Measurements from ENCODE around the gene RUNX2. TPM values are rescaled to one million over a fixed set of nuclear protein-coding genes. Genes with fewer than 3 reads are reported as not detected.
"Not testable (repeated sequence)": the region's sequence is repeated elsewhere in the genome, so short reads cannot be mapped to it uniquely, and the experiment has no call there.

Gene RUNX2
- 2.6 TPM for polyA plus RNA-seq
- long read RNA-seq, donor 1, full-length matches to known transcripts, result 1 of 1 reads
- long read RNA-seq, donor 1, partial matches to known transcripts, result 0 of 1 reads
- long read RNA-seq, donor 1, other reads (novel, unspliced or antisense), result 0 of 1 reads
- long read RNA-seq, donor 2, partial matches to known transcripts, result 5 of 5 reads
- long read RNA-seq, donor 2, other reads (novel, unspliced or antisense), result 0 of 5 reads
- long read RNA-seq, donor 3, result 0 reads
- long read RNA-seq, donor 4, result 0 reads
- long read RNA-seq, donor 5, result 0 reads
- long read RNA-seq, donor 6, partial matches to known transcripts, result 0 of 1 reads
- long read RNA-seq, donor 6, other reads (novel, unspliced or antisense), result 0 of 1 reads
- long read RNA-seq, donor 7, result 0 reads
- long read RNA-seq, donor 8, result 0 reads
- long read RNA-seq, donor 9, partial matches to known transcripts, result 0 of 1 reads
- long read RNA-seq, donor 9, other reads (novel, unspliced or antisense), result 0 of 1 reads
- long read RNA-seq, donor 10, partial matches to known transcripts, result 0 of 1 reads
- long read RNA-seq, donor 10, other reads (novel, unspliced or antisense), result 0 of 1 reads
- long read RNA-seq, donor 11, result 0 reads

DNA sequence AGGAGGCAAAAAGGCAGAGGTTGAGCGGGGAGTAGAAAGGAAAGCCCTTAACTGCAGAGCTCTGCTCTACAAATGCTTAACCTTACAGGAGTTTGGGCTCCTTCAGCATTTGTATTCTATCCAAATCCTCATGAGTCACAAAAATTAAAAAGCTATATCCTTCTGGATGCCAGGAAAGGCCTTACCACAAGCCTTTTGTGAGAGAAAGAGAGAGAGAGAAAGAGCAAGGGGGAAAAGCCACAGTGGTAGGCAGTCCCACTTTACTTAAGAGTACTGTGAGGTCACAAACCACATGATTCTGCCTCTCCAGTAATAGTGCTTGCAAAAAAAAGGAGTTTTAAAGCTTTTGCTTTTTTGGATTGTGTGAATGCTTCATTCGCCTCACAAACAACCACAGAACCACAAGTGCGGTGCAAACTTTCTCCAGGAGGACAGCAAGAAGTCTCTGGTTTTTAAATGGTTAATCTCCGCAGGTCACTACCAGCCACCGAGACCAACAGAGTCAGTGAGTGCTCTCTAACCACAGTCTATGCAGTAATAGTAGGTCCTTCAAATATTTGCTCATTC, at the start of gene RUNX2:
Gene RUNX2, plus strand, starts transcription at position 375 of the 567 bp plus-strand sequence. CDS start 397 bp downstream, outside the sequence.
- Histone ChIP-seq H3K9me3 (ENCODE audit: control insufficient read depth, low read depth, low read length) (no peaks in the 10 kb centered on the region), H3K36me3 (ENCODE audit: control insufficient read depth, insufficient read depth, low read length) (no peaks in the 10 kb centered on the region), H3K27ac (ENCODE audit: low read length) (no peak within 1 kb of the TSS), H3K27me3 (ENCODE audit: control insufficient read depth, insufficient read depth, low read length) (no peaks in the 10 kb centered on the region), H3K4me1 (ENCODE audit: control insufficient read depth, insufficient read depth, low read length) (no peaks in the 10 kb centered on the region), H3K4me3 (ENCODE audit: low read length) (no peak within 1 kb of the TSS)
- WGBS (ENCODE audit: insufficient coverage, low lambda C conversion rate), result 70% methylated on average over 2 of the region's 5 CpGs
- no peak for DNase-seq

DNA sequence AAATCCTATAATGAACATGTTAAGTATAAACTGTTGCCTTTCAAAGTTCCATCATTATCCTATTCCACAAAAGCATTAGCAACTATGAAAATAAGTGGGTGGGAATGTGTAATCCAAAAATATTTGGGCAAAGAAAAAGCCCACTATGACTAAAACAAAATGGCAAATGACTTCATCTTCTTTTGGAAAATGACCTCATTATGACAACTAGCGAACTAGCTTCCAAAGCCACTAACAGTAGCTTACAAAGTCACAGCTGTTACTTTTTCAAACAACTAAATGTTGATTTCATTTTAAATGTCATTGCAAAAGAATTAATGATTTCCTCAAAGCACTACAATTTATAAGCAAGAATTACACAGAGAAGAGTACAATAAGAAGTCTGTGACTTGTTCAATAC, 49.8 kb upstream of the RUNX2 start:
- Histone ChIP-seq H3K4me3 (ENCODE audit: low read length) (no peak overlapping the region), H3K9me3 (ENCODE audit: control insufficient read depth, low read depth, low read length) (peaks cover 3% of the 10 kb centered on the region), H3K4me1 (ENCODE audit: control insufficient read depth, insufficient read depth, low read length) (no peaks in the 10 kb centered on the region), H3K27me3 (ENCODE audit: control insufficient read depth, insufficient read depth, low read length) (no peaks in the 10 kb centered on the region), H3K36me3 (ENCODE audit: control insufficient read depth, insufficient read depth, low read length) (no peaks in the 10 kb centered on the region), H3K27ac (ENCODE audit: low read length) (no peak overlapping the region)
- no CpG with 5 or more reads among the region's 1 CpG for whole genome bisulfite sequencing (ENCODE audit: insufficient coverage, low lambda C conversion rate)
- no peak for DNase-seq

DNA sequence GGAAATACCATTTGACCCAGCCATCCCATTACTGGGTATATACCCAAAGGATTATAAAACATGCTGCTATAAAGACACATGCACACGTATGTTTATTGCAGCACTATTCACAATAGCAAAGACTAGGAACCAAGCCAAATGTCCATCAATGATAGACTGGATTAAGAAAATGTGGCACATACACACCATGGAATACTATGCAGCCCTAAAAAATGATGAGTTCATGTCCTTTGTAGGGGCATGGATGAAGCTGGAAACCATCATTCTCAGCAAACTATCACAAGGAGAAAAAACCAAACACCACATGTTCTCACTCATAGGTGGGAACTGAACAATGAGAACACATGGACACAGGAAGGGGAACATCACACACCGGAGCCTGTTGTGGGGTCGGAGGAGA, 41.4 kb upstream of the RUNX2 start:
- not testable (repeated sequence) for DNase-seq; H3K4me1 ChIP-seq (ENCODE audit: control insufficient read depth, insufficient read depth, low read length); H3K4me3 ChIP-seq (ENCODE audit: low read length); H3K27me3 ChIP-seq (ENCODE audit: control insufficient read depth, insufficient read depth, low read length); H3K36me3 ChIP-seq (ENCODE audit: control insufficient read depth, insufficient read depth, low read length); H3K9me3 ChIP-seq (ENCODE audit: control insufficient read depth, low read depth, low read length); H3K27ac ChIP-seq (ENCODE audit: low read length)
- no CpG with 5 or more reads among the region's 3 CpGs for WGBS (ENCODE audit: insufficient coverage, low lambda C conversion rate)

DNA sequence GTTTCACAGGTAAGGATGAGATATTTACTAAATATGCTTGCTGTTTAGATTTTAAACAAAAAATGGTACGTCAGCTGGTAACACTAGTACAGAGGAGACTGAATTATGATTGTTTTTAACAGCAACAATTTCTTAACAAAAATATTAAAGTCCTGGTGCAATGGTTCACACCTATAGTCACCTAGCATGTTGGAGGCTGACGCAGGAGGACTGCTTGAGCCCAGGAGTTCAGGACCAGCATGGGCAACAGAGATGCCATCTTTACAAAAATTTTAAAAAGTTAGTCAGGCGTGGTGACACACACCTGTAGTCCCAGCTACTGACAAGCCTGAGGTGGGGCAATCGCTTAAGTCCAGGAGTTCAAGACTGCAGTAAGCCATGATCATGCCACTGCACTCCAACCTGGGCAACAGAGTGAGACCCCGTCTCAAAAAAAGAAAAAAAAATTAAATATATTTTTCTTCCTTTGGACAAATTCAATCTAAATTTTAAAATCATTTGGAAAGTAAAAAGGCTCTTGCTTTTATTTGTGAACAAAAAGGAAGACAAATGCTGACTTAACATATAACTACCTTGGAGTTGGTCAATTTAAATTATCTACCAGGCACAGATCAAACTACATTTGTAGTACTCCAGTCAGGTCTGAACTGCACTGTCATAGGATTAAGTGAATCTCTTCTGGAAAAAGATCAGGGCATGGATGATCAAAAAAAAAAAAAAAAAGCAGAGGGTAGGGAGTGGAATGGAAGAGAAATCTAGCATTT, 38.2 kb upstream of the RUNX2 start:
- Histone ChIP-seq H3K9me3 (ENCODE audit: control insufficient read depth, low read depth, low read length) (no peaks in the 10 kb centered on the region), H3K4me3 (ENCODE audit: low read length) (no peak overlapping the region), H3K36me3 (ENCODE audit: control insufficient read depth, insufficient read depth, low read length) (no peaks in the 10 kb centered on the region), H3K27ac (ENCODE audit: low read length) (no peak overlapping the region), H3K27me3 (ENCODE audit: control insufficient read depth, insufficient read depth, low read length) (no peaks in the 10 kb centered on the region), H3K4me1 (ENCODE audit: control insufficient read depth, insufficient read depth, low read length) (no peaks in the 10 kb centered on the region)
- WGBS (ENCODE audit: insufficient coverage, low lambda C conversion rate), result no CpG with 5 or more reads among the region's 5 CpGs
- DNase-seq, result no peak

DNA sequence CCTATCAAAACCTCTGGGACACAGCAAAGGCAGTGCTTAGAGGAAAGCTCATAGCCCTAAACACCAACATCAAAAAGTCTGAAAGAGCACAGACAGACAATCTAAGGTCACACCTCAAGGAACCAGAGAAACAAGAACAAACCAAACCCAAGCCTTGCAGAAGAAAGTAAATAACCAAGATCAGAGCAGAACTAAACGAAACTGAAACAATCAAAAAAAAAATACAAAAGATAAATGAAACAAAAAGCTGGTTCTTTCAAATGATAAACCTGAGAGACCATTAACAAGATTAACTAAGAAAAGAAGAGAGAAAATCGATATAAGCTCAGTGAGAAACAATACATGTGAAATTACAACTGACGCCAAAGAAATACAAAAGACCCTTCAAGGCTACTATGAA, 34.8 kb upstream of the RUNX2 start:
- WGBS (ENCODE audit: insufficient coverage, low lambda C conversion rate), result 100% methylated on average over 1 of the region's 3 CpGs
- Histone ChIP-seq H3K9me3 (ENCODE audit: control insufficient read depth, low read depth, low read length) (no peaks in the 10 kb centered on the region), H3K4me3 (ENCODE audit: low read length) (no peak overlapping the region), H3K36me3 (ENCODE audit: control insufficient read depth, insufficient read depth, low read length) (no peaks in the 10 kb centered on the region), H3K4me1 (ENCODE audit: control insufficient read depth, insufficient read depth, low read length) (no peaks in the 10 kb centered on the region), H3K27me3 (ENCODE audit: control insufficient read depth, insufficient read depth, low read length) (no peaks in the 10 kb centered on the region), H3K27ac (ENCODE audit: low read length) (no peak overlapping the region)
- no peak for DNase-seq

DNA sequence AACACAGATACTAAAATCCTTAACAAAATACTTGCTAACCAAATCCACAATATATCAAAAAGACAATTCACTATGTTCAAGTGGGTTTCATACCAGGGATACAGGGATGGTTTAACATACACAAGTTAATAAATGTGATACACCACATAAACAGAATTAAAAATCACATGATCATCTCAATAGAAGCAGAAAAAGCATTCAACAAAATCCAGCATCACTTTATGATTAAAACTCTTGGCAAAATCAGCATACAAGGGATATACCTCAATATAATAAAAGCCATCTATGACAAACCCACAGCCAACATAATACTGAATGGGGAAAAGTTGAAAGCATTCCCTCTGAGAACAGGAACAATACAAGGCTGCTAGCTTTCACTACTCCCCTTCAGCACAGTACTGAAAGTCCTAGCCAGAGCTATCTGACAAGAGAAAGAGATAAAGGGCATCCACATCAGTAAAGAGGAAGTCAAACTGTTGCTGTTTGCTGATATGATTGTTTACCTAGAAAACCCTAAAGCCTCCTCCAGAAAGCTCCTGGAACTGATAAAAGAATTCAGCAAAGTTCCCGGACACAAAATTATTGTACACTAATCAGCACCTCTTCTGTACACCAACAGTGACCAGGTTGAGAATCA, 33.9 kb upstream of the RUNX2 start:
- no CpG with 5 or more reads among the region's 1 CpG for WGBS (ENCODE audit: insufficient coverage, low lambda C conversion rate)
- not testable (repeated sequence) for H3K4me3 ChIP-seq (ENCODE audit: low read length); H3K36me3 ChIP-seq (ENCODE audit: control insufficient read depth, insufficient read depth, low read length); H3K4me1 ChIP-seq (ENCODE audit: control insufficient read depth, insufficient read depth, low read length); DNase-seq; H3K27me3 ChIP-seq (ENCODE audit: control insufficient read depth, insufficient read depth, low read length); H3K27ac ChIP-seq (ENCODE audit: low read length); H3K9me3 ChIP-seq (ENCODE audit: control insufficient read depth, low read depth, low read length)

DNA sequence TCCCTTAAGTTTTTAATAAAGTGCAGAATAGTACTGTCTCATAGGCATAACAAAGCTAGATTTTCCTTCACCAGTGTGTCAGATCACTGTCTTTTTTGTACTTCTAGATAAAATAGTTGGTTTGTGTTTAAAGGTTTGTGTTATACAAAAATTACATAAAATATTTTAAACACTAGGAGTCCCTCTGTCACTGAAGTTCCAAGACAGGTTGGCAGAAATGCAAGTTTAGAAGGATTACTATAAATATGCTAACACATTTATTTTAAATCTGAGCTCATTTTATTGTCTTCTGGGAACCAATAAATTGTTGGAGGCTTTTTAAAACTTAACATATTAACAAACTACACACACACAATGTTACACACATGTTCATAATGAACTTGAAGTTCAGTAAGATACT, 30.8 kb upstream of the RUNX2 start:
- H3K27me3 ChIP-seq (ENCODE audit: control insufficient read depth, insufficient read depth, low read length), result no peaks in the 10 kb centered on the region

DNA sequence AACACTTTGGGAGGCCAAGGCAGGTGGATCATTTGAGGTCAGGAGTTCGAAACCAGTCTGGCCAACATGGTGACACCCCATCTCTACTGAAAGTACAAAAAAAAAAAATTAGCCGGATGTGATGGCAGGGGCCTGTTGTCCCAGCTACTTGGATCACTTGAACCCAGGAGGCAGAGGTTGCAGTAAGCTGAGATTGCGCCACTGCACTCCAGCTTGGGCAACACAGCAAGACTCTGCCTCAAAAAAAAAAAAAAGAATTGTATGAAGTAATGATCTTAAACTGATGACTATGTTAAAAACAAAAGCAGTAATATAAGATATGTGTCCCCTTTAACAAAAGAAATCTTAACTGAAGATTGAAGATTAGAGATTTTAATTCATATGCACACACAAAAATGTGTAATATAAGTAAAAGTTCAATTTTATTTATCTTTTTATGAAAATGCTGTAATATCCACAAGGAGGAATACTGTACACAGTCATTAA, 29.0 kb upstream of the RUNX2 start:
- Histone ChIP-seq H3K36me3 (ENCODE audit: control insufficient read depth, insufficient read depth, low read length) (no peaks in the 10 kb centered on the region), H3K27ac (ENCODE audit: low read length) (no peak overlapping the region), H3K4me1 (ENCODE audit: control insufficient read depth, insufficient read depth, low read length) (no peaks in the 10 kb centered on the region), H3K9me3 (ENCODE audit: control insufficient read depth, low read depth, low read length) (peaks cover 5% of the 10 kb centered on the region), H3K27me3 (ENCODE audit: control insufficient read depth, insufficient read depth, low read length) (no peaks in the 10 kb centered on the region), H3K4me3 (ENCODE audit: low read length) (no peak overlapping the region)
- WGBS (ENCODE audit: insufficient coverage, low lambda C conversion rate), result no CpG with 5 or more reads among the region's 3 CpGs
- no peak for DNase-seq

More for the DNA sequence above, 30.8 kb upstream of the RUNX2 start:
- Histone ChIP-seq H3K36me3 (ENCODE audit: control insufficient read depth, insufficient read depth, low read length) (no peaks in the 10 kb centered on the region), H3K4me3 (ENCODE audit: low read length) (no peak overlapping the region), H3K4me1 (ENCODE audit: control insufficient read depth, insufficient read depth, low read length) (no peaks in the 10 kb centered on the region), H3K9me3 (ENCODE audit: control insufficient read depth, low read depth, low read length) (no peaks in the 10 kb centered on the region), H3K27ac (ENCODE audit: low read length) (no peak overlapping the region)
- no peak for DNase-seq

DNA sequence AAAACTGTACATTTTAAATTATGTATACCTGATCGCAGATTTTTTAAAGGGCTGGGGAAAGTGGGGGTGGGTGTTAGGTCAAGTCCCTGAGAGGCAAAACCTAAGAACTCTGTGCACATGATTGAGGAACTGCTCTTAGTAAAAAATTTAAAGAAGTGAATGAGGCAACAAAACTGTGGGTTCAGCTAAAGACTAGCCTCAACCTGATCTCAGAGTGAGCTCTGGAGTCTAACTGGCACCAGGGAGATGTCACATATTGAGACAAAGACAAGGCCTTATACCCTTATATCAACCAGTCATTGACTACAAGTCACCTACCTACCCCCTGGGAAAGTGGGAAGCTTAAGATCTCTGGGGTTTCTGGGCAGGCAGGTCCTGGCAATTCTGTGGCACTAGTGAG, 27.4 kb upstream of the RUNX2 start:
- Histone ChIP-seq H3K27me3 (ENCODE audit: control insufficient read depth, insufficient read depth, low read length) (no peaks in the 10 kb centered on the region), H3K27ac (ENCODE audit: low read length) (no peak overlapping the region), H3K4me3 (ENCODE audit: low read length) (no peak overlapping the region), H3K9me3 (ENCODE audit: control insufficient read depth, low read depth, low read length) (peaks cover 5% of the 10 kb centered on the region), H3K4me1 (ENCODE audit: control insufficient read depth, insufficient read depth, low read length) (no peaks in the 10 kb centered on the region), H3K36me3 (ENCODE audit: control insufficient read depth, insufficient read depth, low read length) (no peaks in the 10 kb centered on the region)
- 100% methylated on average over 1 of the region's 1 CpG for WGBS (ENCODE audit: insufficient coverage, low lambda C conversion rate)
- no peak for DNase-seq

Measured in large intestine (tissue), 12 donors.